ENCODE data around the gene MFF.

Gene MFF

GRCh38 chr2:227324995-227325838, at the start of gene MFF:
Gene MFF (plus strand): TSS chr2:227325251. CDS start chr2:227330666, 5,415 bp downstream.
- peak; percentile 93 for DNase-seq

GRCh38 chr2:227280895-227281294, 44.2 kb upstream of the MFF start:
- no peak for DNase-seq

GRCh38 chr2:227285741-227286236, 39.3 kb upstream of the MFF start:
- DNase-seq, result no peak

- DNase-seq, result no peak
Observed at GRCh38 chr2:227287771-227288170, 37.3 kb upstream of the MFF start.

- no peak for DNase-seq
Observed at GRCh38 chr2:227292314-227292713, 32.7 kb upstream of the MFF start.

GRCh38 chr2:227293531-227293930, 31.5 kb upstream of the MFF start:
- DNase-seq, result no peak

- DNase-seq, result no peak
Observed at GRCh38 chr2:227295806-227296205, 29.2 kb upstream of the MFF start.

- DNase-seq, result no peak
Observed at GRCh38 chr2:227296671-227297405, 28.2 kb upstream of the MFF start.

- no peak for DNase-seq
Observed at GRCh38 chr2:227301523-227301922, 23.5 kb upstream of the MFF start.

- no peak for DNase-seq
Observed at GRCh38 chr2:227308784-227309183, 16.3 kb upstream of the MFF start.

GRCh38 chr2:227310756-227311110, 14.3 kb upstream of the MFF start:
- DNase-seq, result no peak

- no peak for DNase-seq
Observed at GRCh38 chr2:227311861-227312506, 13.1 kb upstream of the MFF start.

GRCh38 chr2:227312579-227312978, 12.5 kb upstream of the MFF start:
- DNase-seq, result no peak

GRCh38 chr2:227313310-227313709, 11.7 kb upstream of the MFF start:
- no peak for DNase-seq

GRCh38 chr2:227317834-227318233, 7.2 kb upstream of the MFF start:
- no peak for DNase-seq

GRCh38 chr2:227320305-227321094, 4.6 kb upstream of the MFF start:
- no peak for DNase-seq

- no peak for DNase-seq
Observed at GRCh38 chr2:227322530-227323205, 2.4 kb upstream of the MFF start.

GRCh38 chr2:227323818-227324217, 1.2 kb upstream of the MFF start:
- no peak for DNase-seq

GRCh38 chr2:227324642-227324994, 433 bp upstream of the MFF start:
- DNase-seq, result no peak

- no peak for DNase-seq
Observed at GRCh38 chr2:227325839-227326195, 766 bp downstream of the MFF start.

- no peak for DNase-seq
Observed at GRCh38 chr2:227326783-227327182, 1.7 kb downstream of the MFF start.

- no peak for DNase-seq
Observed at GRCh38 chr2:227335713-227336112, 10.7 kb downstream of the MFF start.

Measured in stimulated activated CD4-positive, alpha-beta T cell treated with anti-CD3 and anti-CD28 coated beads, Interleukin-4, amount 100 ng/mL, for 1 hour (primary cell).